ENCODE data around the gene SCN10A.

DNA sequence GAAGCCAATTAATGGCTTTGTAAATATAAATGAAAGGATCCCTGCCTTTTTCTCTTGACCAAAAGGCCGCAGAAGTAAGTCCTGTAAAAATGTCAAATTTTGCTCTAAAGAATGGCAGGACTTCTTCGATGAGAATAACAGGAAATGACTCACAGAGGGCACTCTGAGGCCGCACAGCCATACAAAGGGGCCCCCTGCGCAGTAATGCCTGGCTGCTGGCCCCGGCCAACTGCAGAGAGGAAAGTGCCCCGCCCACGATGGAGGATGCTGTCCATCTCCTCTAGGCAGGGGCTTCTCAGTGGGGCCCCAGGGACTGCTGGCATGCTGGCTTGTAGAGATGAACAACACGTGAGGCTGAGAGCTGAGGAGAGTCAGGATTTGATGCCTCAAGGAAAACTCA is 18.1 kb upstream of the SCN10A start:
- TF ChIP-seq, protein P1, sequence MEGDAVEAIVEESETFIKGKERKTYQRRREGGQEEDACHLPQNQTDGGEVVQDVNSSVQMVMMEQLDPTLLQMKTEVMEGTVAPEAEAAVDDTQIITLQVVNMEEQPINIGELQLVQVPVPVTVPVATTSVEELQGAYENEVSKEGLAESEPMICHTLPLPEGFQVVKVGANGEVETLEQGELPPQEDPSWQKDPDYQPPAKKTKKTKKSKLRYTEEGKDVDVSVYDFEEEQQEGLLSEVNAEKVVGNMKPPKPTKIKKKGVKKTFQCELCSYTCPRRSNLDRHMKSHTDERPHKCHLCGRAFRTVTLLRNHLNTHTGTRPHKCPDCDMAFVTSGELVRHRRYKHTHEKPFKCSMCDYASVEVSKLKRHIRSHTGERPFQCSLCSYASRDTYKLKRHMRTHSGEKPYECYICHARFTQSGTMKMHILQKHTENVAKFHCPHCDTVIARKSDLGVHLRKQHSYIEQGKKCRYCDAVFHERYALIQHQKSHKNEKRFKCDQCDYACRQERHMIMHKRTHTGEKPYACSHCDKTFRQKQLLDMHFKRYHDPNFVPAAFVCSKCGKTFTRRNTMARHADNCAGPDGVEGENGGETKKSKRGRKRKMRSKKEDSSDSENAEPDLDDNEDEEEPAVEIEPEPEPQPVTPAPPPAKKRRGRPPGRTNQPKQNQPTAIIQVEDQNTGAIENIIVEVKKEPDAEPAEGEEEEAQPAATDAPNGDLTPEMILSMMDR (IDR thresholded peaks at IDR 0.05), result no peak
- no peak for TF ChIP-seq POLR2A (IDR thresholded peaks at IDR 0.05)
- peak in 1 of 2 donors; percentile 50 for TF ChIP-seq EP300 (IDR thresholded peaks at IDR 0.05)

Data from tibial nerve (tissue), 4 donors.